AML-193 (cell line): ENCODE measurements around the gene SSTR3.
"Not testable (repeated sequence)": the region's sequence is repeated elsewhere in the genome, so short reads cannot be mapped to it uniquely, and the experiment has no call there.

Source experiments
- DNase-seq, 2 experiments: peaks; one replicate each; lab custom pipeline; 2025; lab: John Stamatoyannopoulos, UW

Gene SSTR3

DNA sequence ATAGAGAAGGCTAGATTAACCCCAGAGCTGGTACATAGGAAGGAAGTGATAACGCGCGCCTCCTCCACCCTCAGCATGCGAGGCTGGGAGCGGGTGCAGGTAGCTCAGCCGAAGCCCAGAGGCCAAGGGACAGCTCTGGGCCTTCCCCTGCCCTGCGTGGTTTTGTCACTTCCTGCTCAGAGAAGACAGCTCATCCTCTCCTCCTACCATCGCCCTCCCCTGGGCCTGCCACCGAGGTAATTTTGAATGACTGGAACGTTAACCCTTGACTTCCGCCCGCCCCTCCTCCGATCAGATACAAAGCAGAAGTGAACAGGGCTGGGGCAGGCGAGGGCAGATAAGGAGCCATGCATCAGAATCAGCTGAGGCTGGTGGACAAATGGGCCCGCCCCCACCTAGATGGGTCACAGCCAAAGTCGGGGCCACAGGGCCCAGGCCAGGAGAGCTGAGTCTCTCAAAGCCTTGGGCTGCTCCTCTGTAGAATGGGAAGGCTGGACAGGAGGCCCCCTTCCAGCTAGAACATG lies 30.2 kb upstream of the SSTR3 start:
- DNase-seq, result peak; percentile 97 to 99

DNA sequence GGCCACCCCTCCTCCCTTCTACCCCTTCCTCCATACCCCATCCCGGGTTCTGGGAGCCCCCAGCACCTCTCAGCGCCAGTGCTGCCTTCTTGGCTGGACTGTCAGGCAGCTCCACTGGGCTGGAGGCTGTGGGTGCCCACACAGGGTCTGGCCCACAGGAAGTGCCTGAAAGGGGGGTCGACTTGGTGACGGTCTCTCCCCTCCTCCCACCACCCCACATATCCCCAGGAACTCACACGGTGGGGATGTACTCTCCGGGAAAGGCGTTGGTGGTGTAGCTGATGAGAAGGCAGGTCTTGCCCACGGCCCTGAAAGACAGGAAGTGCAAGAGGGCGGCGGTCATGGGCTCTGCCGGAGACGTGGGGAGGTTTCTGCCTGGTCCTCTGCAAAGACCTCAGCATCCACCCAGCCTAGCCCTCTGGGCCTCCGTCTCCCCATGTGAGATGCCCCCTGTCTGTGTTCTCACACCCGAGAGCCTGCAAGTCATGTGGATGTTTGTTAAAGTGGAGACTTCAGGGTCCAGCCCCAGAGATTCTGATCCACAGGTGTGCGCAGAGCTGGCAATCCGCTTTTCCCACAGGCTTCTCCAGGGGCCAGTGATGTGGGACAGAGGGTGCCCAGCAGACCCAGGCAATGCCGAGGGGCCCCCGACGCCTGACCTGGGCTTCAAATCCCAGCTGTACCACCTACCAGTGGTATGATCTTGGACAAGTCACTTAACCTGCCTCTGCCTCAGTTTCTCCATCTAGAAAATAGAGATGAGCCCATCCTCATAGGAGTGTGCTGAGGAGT lies 29.3 kb upstream of the SSTR3 start:
- no peak for DNase-seq

DNA sequence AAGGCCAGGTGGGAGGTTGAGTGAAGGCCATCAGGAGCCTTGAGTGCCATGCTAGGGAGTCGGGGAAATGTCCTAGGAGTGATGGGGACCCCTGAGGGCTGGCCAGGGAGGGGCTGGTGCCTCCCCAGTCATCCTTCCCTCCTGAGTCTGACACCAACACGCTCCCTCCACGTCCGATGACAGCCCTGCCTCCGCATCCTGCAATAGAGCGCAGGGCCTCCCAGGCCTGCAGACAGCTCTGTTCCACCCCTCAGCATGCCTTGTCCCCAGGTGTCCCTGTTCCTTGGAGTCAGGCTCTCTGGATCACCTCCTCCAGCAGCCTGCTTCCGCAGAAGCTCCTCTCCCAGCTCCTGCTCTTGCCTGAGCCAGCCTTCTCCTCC lies 28.7 kb upstream of the SSTR3 start:
- DNase-seq, result no peak

DNA sequence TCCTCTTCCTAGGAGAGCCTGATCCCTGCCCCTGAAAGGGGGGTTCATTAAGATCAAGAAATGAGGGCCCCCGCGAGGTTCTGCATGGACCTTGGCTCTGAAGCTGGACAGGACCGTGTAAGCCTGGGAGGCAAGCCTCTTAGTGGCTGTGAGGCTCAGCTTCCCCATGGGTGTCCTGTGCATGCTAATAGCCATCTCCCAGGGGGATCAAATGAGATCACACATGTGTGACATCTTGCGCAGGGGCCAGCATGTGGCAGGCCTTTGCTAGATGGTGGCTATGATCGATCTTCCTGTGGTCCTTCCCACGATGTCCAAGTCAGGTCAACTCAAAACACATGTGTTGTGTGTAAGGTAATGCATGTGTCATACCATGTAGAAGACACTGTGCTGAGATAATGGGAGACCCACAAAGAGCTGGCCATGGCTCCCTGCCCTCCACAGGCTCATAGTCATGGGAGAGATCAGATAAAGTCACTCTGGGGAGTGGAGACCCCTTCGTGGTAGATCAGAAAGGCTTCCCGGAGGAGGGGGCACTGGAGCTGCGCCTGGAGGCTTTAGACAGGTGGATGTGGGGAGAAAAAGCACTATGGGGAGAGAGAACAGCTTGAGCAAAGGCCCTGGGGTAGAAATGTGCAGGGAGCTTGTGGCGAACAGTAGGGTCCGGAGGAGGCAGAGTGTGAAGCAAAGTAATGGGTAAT lies 28.1 kb upstream of the SSTR3 start:
- DNase-seq, result no peak

DNA sequence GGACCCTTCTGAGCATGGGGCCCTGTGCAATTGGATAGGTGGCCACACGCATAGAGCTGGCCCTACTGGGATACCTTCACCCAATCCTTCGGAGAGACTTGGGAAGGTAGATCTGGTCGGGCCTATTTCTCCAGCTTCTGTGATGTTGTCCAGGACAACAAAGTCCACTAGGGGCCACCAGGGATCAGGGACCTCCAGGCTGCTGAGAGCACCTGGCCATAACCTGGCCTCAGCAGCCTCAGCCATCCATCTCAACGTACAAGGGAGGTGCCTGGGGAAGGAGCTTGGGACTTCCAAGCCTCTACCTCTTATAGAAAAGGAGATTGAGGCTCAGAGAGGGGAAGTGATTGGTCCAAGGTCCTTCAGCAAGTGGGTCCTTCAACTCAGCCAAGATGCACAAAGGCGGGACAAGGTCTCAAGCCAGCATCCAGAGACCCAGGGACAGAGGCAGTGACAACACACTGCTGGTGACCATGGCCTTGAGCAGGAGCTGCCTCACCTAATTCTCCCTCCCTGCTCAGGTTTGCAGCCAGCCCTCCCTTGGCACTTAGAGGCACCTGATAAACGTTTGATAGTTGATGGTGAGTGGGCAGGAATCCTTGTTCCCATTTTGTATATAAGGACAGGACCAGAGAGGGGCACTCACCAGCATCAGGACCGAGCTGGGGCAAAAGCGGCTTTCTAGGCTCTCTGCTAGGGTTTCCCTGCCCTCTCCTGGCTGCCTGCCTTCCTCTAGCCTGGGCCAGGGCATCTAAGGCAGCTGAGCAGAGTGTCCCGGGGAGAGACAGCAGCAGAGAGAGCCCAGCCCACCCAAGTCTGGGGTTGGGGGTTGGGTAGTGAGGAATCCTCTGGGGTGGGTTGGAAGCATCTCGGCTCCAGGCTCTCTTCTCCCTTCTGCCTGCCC lies 27.3 kb upstream of the SSTR3 start:
- no peak for DNase-seq

DNA sequence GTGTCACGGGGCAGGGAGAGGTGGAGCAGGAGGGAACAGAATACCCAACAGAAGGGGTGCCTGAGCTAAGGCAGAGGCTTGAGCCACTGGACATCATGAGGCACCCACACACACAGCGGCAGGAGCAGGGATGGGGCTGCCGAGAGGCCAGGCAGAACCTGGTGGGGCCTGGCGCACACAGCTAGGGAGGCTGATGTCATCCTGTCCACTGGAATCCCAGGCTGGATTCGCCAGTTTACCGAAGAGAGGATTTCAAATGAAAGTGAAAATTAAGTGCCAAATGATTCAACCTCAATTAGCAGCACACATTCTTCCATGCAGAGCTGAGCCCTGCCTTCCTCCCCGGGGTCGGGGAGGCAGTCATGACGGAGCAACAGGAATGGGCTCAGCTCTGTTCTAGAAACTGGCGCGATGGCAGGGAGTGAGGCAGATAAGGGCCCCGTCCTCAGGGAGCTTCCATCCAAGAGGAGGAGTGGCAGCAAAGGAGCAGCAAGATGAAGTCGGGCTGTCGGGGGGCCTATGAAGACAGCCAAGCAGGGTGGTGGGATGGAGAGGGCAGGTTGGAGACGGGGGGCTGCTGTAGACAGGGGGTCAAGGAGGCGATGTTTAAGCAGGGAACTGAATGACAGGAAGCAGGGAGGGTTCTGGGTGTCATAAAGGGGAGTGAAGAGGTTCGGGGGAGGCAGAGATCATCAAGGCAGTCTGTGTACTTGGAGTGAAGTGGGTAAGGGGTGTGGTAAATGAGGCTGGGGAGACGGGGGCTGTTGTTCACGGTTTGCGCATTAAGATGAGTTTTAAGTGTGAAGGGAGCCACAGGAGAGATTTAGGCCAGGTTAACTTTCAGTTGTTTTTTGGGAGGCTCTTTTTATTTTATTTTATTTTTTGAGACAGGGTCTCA lies 25.3 kb upstream of the SSTR3 start:
- DNase-seq, result no peak

DNA sequence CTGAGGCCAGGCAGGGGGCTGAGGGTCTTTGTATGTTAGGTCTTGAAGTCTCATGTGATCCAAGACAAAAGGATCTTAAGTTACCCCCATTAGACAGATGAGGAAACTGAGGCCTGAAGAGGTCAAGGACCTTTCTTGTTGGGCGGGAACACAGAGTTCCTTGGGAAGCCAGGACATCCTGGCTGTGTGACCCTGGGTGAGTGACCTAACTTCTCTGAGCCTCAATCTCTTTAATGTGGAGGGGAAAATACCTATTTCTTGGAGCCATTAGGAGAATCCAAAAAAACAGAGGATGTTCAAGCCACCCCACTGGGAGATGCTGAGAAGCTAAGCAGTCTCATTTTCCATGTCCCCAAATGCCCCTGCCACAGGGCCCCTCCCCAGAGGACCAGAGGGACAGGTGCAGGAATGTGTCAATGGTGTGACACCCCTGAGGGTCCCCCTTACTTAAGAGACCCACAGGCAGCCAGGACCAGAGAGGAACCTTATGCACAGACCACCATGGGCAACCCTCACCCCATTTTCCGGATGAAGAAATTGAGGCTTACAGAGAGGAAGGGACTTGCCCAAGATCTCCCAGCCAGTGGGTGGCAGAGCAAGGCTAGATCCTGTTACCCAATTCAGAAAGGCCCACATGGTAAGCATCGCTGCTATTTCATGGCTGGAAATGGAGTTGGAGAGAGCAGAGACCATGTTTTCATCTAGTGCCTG lies 23.8 kb upstream of the SSTR3 start:
- DNase-seq, result peak in 1 of 2 experiments; percentile 8

DNA sequence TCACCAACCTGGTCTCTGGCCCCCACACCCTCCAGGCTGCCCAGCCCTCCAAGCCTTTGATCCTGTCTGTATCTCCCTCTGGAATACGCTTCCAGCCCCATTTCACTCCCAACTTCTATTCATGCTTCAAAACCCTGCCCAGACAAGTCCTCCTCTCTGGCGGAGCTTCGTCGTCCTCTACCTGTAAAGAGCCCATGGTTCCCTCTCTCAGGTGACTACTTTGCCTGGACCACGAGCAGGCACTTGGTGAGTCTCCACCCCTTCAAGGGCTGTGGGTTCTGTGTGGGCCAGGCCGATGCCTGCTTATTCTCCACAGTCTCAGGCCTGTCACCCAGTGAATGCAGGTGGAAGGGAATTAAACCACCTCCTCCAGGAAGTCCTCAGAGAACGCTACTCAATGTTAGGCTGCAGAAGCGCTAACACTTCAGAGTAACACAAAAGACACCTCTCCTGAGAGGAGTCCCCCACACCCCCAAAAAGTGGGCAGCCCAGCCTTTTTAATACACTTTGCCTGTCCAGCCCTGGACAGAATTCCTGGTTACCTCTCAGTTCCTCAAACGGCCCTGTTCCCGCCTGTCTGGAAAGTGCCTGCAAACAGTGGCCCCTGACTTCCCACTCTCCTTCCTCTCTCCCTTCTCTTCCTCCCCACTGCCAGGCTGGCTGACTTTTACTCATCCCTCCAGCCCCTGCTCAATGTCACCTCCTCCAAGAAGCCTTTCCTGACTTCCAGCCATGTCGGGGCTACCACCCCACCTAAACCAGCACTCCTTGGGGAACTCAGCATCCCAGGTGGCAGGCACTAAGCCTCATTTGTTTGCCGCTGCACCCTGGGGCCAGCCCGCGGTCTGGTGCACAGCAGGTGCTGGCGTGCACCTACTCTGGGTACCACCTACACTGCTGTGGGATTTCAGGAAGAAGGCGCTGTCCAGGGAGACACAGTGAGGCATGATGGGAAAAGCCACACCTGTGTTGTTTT lies 22.7 kb upstream of the SSTR3 start:
- DNase-seq, result no peak

DNA sequence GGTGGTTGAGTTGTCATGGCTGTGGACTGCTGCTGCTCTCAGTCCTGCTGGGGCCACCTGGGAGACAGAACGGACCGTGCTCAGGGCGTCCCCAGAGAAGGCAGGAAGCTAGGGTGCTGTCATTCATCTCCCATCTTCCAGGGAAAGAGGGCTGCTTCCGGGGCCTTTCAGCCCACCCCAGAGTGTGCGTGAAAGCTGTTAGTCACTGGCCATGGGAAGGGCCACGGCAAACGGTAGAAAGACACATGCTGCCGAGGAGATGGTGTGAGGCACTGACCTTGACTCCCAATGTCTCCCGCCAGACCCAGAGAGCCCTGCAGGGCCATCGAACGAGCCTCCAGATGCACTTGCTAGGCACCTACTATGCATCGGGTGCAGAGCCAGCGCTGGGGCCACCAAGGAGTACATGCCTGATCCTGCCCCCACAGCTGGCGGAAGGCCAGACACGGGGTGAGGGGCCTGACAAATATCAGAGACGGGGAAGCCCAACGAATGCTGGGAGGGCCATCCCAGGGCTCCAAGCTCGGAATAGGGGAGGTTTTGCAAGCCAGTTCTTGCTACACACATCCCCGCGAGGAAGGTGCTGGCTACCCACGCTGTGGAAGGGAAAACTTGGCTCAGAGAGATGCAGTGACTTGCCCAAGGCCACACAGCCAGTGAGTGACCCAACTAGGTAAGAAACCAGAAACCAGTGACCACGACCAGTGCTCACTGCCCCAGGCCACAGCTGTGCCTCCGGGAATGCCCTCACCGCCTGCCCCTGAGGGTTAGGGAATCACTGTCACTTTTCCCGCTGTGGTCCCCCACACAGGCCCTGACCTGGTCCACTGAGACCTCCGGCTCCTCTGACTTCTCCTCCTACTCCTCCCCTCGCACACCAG lies 21.7 kb upstream of the SSTR3 start:
- no peak for DNase-seq

DNA sequence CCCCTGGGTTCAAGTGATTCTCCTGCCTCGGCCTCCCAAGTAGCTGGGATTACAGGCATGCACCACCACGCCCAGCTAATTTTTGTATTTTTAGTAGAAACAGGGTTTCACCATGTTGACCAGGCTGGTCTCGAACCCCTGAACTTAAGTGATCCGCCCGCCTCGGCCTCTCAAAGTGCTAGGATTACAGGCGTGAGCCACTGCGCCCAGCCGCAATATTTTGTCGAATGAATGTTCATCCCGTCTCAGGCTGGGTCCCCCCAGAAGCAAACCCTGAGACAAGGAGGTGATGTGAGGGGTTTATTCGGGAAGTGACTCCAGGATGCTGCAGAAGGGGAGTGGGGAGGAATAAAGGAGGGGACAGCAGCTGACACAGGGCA lies 21.1 kb upstream of the SSTR3 start:
- DNase-seq, result not testable (repeated sequence)

DNA sequence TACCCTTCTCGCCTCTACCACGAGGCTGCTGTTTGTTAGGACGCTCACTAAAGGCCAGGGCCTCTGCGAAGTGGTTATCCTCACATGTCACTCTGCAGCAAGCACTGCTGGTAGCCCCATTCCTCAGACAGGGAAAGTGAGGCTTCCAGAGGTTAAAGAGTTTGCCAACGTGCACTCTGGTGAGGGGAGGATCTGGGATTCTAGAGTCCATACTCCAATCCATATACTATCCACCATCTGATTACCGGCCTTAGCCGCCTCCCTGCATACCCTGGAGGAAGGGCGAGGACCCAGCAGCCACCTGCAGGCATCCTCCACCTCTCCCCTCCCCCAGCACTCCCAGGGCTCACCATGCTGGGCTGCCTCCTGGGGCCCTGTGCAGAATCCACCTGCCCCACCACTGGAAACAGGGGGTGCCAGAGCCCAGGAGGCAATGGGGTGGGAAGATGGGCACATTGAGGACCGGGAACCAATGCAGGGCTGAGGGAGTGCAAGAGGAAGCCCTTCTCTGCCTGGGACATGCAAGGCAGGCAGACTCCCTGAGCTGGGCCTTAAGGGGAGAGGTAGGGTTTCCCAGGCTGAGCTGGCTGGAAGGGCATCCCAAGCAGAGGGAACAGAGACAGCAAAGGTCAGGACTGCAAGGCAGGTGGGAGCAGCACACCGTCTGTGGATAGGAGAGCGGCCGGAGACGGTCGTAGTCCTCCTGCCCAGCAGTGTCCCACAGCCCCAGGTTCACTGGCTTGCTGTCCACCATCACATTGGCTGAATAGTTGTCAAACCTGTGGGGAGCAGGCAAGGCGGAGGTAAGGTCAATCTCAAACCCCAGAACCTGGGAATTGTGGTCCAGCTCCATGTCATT lies 20.1 kb upstream of the SSTR3 start:
- no peak for DNase-seq

DNA sequence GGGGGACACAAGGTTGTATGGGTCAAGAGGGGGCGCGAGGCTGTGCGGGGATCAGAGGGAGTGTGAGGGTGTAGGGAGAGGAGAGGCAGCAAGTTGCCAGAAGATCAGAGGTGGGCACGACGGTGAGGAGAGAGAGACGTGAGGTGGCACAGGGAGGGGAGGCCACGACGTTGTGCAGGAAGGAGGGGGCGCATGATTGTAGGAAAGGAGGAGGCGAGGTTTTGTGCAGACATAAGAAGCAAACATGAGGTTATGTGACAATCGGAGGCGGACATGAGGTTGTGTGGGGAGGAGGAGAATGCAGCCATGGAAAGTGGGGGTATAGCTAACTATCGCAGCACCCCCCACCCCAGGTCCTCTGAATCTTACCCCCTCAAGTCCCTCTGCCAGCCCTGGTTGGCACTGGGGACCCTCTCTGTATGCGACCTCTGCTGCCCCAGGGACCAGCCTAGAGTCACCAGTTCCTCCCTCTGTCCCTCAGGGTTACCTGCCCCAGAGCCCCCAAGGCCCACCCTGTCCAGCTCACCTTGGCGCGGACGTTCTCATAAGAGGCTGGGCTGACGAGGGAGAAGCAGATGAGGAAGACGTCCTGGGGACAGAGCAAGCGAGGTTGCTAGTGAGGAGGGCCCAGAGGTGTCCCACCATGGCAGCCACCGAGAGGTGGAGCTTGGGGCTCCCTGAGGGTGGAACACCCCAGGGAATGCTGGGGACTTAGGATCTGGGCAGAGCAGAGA lies 19.3 kb upstream of the SSTR3 start:
- DNase-seq, result no peak

DNA sequence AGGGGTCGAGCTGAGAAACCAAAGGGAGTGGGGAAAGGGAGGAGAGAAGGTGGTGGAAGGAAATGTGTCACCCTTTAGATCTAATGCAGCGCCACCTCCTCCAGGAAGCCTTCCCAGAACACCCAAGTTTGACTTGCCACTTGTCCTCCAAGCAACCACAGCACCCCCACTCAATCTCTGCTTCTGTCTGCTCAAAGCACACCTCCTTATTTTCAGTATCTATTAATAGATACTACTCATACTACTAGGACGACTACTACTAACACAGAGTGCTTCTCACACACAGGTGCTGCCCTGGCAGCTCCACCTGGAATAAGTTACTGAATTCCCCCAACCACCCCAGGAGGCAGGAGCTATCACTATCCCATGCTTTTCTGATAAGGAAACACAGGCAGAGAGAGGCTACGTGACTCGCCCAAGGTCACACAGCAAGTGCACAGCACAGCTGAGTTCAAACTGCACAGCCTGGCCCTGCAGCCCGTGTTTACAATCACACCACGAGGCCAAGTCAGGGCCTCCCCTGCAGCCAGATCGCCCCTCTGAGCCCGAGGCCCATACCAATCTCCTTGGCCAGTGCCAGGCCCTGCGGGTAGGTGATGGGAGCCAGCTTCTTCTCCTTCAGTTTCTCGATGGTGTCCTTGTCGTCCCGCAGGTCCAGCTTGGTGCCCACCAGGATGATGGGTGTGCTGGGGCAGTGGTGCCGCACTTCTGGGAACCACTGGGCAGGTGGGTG lies 18.6 kb upstream of the SSTR3 start:
- DNase-seq, result no peak

DNA sequence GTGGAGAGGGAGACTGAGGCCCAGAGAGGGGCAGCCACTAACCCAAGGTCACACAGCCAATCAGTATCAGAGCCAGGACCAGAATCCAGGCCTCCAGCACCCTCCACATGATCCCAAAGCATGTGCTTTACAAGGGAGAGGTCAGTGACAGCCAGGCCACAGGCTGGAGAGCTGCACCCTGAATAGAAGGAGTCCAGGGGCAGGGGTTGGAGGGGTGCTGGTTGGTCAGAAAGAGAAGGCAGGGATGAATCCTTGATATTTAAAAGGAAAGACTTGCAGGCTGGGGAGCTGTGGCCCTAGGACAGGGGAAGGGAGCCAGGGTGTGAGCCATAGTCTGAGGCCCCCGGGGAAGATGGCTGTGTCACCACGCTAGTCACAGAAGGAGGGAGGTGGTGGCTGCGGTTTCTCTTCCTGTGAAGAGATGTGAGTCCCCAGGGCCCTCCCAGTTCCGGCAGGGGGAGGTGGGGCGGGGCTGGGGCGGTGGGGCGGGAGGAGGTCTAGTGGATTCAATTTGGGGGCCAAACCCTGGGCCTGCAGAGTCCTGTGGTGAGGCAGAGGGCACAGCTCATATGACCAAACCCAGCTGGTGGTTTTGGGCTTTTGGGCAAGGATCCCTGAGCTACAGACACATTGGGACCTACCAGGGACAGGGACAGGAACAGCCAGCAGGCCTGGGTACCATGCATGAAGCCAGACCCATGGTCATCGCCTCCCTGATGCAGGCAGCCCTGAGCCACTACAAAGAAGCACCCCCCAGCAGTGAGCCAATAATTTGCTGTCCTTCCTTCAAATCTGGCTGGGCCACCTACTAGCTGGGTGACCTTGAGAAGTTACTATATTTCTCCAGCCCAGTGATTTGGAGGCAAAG lies 17.8 kb upstream of the SSTR3 start:
- peak; percentile 72 for DNase-seq
